Measurements from ENCODE around the gene UBAC2. TPM values are rescaled to one million over a fixed set of nuclear protein-coding genes. Genes with fewer than 3 reads are reported as not detected.

UBAC2 gene
- total and polyA plus RNA-seq, 2 of the 8 experiments (the other 6 are each of a cell fraction or from before 2014, with no cell fraction given): 75.9 to 76.9 TPM

DNA sequence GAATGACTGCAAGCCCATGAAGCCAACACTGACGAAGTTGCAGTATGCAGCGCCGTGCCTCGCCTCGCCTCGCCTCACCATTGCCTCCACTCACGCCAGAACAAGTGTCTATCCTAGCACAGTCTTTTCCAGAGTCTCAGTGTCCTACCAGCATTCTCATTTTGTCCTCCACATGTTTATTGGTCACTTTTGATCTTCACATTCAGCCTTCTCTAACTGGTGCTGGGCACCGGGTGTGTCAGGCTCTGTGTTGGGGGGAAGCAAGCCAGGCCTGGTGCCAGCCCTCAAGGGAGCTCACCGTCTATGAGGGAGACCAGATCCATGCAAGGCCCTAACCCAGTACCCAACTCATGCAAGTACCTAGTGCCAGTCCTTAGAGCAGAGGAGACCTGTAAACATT, 176.3 kb downstream of the UBAC2 start:
- no peak overlapping the region for H4K91ac ChIP-seq (replicated peaks; ENCODE audit: insufficient read length, low read length)
- H3K56ac ChIP-seq (replicated peaks; ENCODE audit: insufficient read length, low read depth, low read length): no peak overlapping the region
- WGBS, 2 experiments (ENCODE audit: extremely low coverage in 1 of 2, insufficient coverage in 1 of 2, insufficient read length in 1 of 2, insufficient replicate concordance in 2 of 2, low coverage in 1 of 2, low lambda C conversion rate in 2 of 2, missing lambda C conversion rate in 1 of 2): 92% methylated on average over 9 of the region's 9 CpGs; no CpG with 5 or more reads in 1 of the 2 experiments
- no peak overlapping the region for H2BK15ac ChIP-seq (ENCODE audit: low read length)
- FAIRE-seq (no peak), DNase-seq (ENCODE audit: low read depth in 1 of 2, low spot score in 2 of 2) (peak in 1 of 2 experiments; percentile 42)
- no peak overlapping the region for H3K4me3 ChIP-seq (ENCODE audit: extremely low read depth in 1 of 4, insufficient read depth in 2 of 4, low read depth in 3 of 4, low read length in 4 of 4)
- H3K9me3 ChIP-seq (ENCODE audit: insufficient read depth in 2 of 2, low read depth in 1 of 2, low read length in 1 of 2): no peaks in the 10 kb centered on the region
- no peak overlapping the region for H2BK120ac ChIP-seq (replicated peaks; ENCODE audit: low read depth, low read length)
- no peak overlapping the region for H2BK20ac ChIP-seq (ENCODE audit: low read length)
- H3K79me1 ChIP-seq (ENCODE audit: low read depth, low read length): no peaks in the 10 kb centered on the region
- peaks cover 0 to 16% (median 3%) of the 10 kb centered on the region in 4 experiments for H3K4me1 ChIP-seq (replicated peaks in 1 of 4; ENCODE audit: control insufficient read depth in 3 of 4, insufficient read depth in 4 of 4, low read length in 3 of 4)
- no peak overlapping the region for H3K4ac ChIP-seq (replicated peaks; ENCODE audit: insufficient read length, low read depth, low read length)
- H2AK5ac ChIP-seq (ENCODE audit: low read depth, low read length): no peak overlapping the region
- H2BK12ac ChIP-seq (ENCODE audit: low read depth, low read length): peak overlapping the region; percentile 40; the same call in 1 of the 2 replicates
- no peak overlapping the region for H4K8ac ChIP-seq (ENCODE audit: extremely low read depth, insufficient read depth, low read length)
- TF ChIP-seq GTF2F1 (IDR thresholded peaks at IDR 0.05; ENCODE audit: borderline replicate concordance, low read depth, low read length): no peak
- TF ChIP-seq CEBPB (IDR thresholded peaks at IDR 0.05; ENCODE audit: low read depth, low read length): no peak
- no peak for TF ChIP-seq EZH2 (IDR thresholded peaks at IDR 0.05; ENCODE audit: low read depth, low read length, severe bottlenecking)
- TF ChIP-seq YY1 (IDR thresholded peaks at IDR 0.05; ENCODE audit: low read depth, low read length): no peak
- TF ChIP-seq CBX8 (IDR thresholded peaks at IDR 0.05; ENCODE audit: borderline replicate concordance, low read depth, low read length): no peak
- TF ChIP-seq KDM1A (IDR thresholded peaks at IDR 0.05; ENCODE audit: borderline replicate concordance, low read length): no peak
- TF ChIP-seq TAF1 (IDR thresholded peaks at IDR 0.05; ENCODE audit: low read depth, low read length): no peak
- no peak for TF ChIP-seq TEAD4 (IDR thresholded peaks at IDR 0.05; ENCODE audit: low read depth, low read length)
- no peak for TF ChIP-seq CTBP2 (IDR thresholded peaks at IDR 0.05; ENCODE audit: borderline replicate concordance, insufficient read depth, insufficient read length, low read length)
- TF ChIP-seq JUND (IDR thresholded peaks at IDR 0.05; ENCODE audit: low read length): no peak
- no peak for TF ChIP-seq SIRT6 (IDR thresholded peaks at IDR 0.05; ENCODE audit: low read length)
- TF ChIP-seq POLR2A (IDR thresholded peaks at IDR 0.05; ENCODE audit: control extremely low read depth in 1 of 2, low read depth in 2 of 2, low read length in 2 of 2): no peak
- no peak for TF ChIP-seq NRF1 (IDR thresholded peaks at IDR 0.05; ENCODE audit: low read depth, low read length)
- CTCF ChIA-PET (ENCODE audit: partially characterized antibody): interaction anchor here (0.9 to 6.6 kb wide), 6 partner anchors 7 to 66 kb away, joined by 4 to 37 read pairs (median 18); no protein-coding TSS in a partner anchor
- no peaks in the 10 kb centered on the region for H3K23me2 ChIP-seq (ENCODE audit: low read depth, low read length)
- H3K9ac ChIP-seq (replicated peaks in 1 of 4; ENCODE audit: extremely low read depth in 1 of 4, low read depth in 3 of 4, low read length in 3 of 4): no peak overlapping the region
- H3K18ac ChIP-seq (ENCODE audit: extremely low read depth, low read length): no peak overlapping the region
- H3K27me3 ChIP-seq (replicated peaks in 1 of 4; ENCODE audit: control insufficient read depth in 3 of 4, extremely low read depth in 1 of 4, insufficient read depth in 3 of 4, low read length in 3 of 4): no peaks in the 10 kb centered on the region
- H4K5ac ChIP-seq (ENCODE audit: insufficient read length, low read depth, low read length): no peak overlapping the region
- 0 out of 8 replicates have a peak, but pooled peaks cover 0 to 2% (median 0%) of the 10 kb centered on the region in 4 experiments for H3K36me3 ChIP-seq (ENCODE audit: control insufficient read depth in 2 of 4, insufficient read depth in 4 of 4, low read length in 3 of 4)
- H4K20me1 ChIP-seq (replicated peaks in 1 of 2; ENCODE audit: control insufficient read depth in 1 of 2, insufficient read depth in 2 of 2, low read length in 2 of 2): no peaks in the 10 kb centered on the region
- no peaks in the 10 kb centered on the region for H3K79me2 ChIP-seq (ENCODE audit: control insufficient read depth in 1 of 2, insufficient read depth in 2 of 2, low read length in 2 of 2)
- H3K4me2 ChIP-seq (ENCODE audit: insufficient read depth in 1 of 2, low read depth in 2 of 2, low read length in 2 of 2): no peak overlapping the region
- no peak overlapping the region for H2AFZ ChIP-seq (ENCODE audit: low read length)
- no peak overlapping the region for H3K14ac ChIP-seq (ENCODE audit: insufficient read length)
- H3K27ac ChIP-seq (ENCODE audit: low read depth, low read length): no peak overlapping the region
- POLR2A ChIA-PET (ENCODE audit: partially characterized antibody): no interaction called here
- no peak overlapping the region for H3K23ac ChIP-seq (ENCODE audit: insufficient read length)
- 0 out of 2 replicates have a peak overlapping the region, but pooled peaks have one; percentile 25 for H2BK5ac ChIP-seq (ENCODE audit: low read depth, low read length)
